Right lobe of liver (tissue), 6 donors: ENCODE results near the gene PTPRK. TPM values are rescaled to one million over a fixed set of nuclear protein-coding genes. Genes with fewer than 3 reads are reported as not detected.

Source experiments
- ATAC-seq, 4 donors: fragments of 200-7000 bp; cut with Tn5 transposase; one replicate each; pipeline ENCODE4 v1.9.1; 2020; ENCODE audit warnings: mild to moderate bottlenecking in 4 of 4, moderate library complexity in 4 of 4
- DNase-seq, 3 donors: peaks; one replicate each; pipeline ENCODE4 v3.0.0-alpha.2; 2020
- H3K27ac ChIP-seq, 3 donors: fragments of 200-600 bp; one replicate each; pipeline ENCODE4 v1.8.0; 2022
- H3K27me3 ChIP-seq, 2 donors: fragments of 200-600 bp; one replicate each; pipeline ENCODE4 v1.8.0; 2022
- H3K36me3 ChIP-seq, 4 donors: fragments of 200-600 bp; sonication (generic) in 1 of 4; one replicate each; pipeline versions ENCODE4 v1.5.1 to v1.8.0; 2017 to 2022; ENCODE audit warnings: control low read depth in 1 of 4
- H3K4me1 ChIP-seq, 4 donors: fragments of 200-600 bp; sonication (generic) in 1 of 4; one replicate each; pipeline versions ENCODE4 v1.5.1 to v1.8.0; 2017 to 2022; ENCODE audit warnings: control low read depth in 1 of 4
- H3K4me3 ChIP-seq, 3 donors: fragments of 200-600 bp; one replicate each; pipeline ENCODE4 v1.8.0; 2022
- H3K9me3 ChIP-seq, 4 donors: fragments of 200-600 bp; sonication (generic) in 1 of 4; one replicate each; pipeline versions ENCODE4 v1.5.1 to v1.8.0; 2017 to 2022; ENCODE audit warnings: control low read depth in 1 of 4
- POLR2A ChIP-seq: fragments of 450-650 bp; IDR thresholded peaks from one replicate; pipeline ENCODE4 v1.6.1; 2017; ENCODE audit warnings: antibody characterized with exemption, mild to moderate bottlenecking
- WGBS: methylation state at CpG from one replicate; pipeline ENCODE4 v1.1.6; 2018; ENCODE audit warnings: low coverage, low lambda C conversion rate; ENCODE audit not compliant: insufficient coverage; ENCODE audit errors: missing lambda C conversion rate; 5-methylcytosine and 5-hydroxymethylcytosine counted together
- intact Hi-C, 2 donors: fragments of 100-400 bp; cut with DNase I; formaldehyde crosslinking; loops; one replicate each; pipeline versions ENCODE4 v1.11.2 to v1.14.1; 2022
- total RNA-seq, 6 experiments: library from RNA; depleted of rRNA in 2 of 6; stranded (reverse); fragments of >200 nt in 2 of 6; fragmentation: NEBNext Ultra II Directional in 3 of 6; extraction: Animal tissue kit (Norgen Biotek cat#: 25700) in 3 of 6; gene quantifications; one replicate each; pipeline versions ENCODE4 v1.1.0 to v1.2.4, GENCODE V29; 2016 to 2023
- TF ChIP-seq, protein P1 (sequence below), 4 donors: fragments of 200-600 bp in 3 of 4; fragments of 450-650 bp in 1 of 4; IDR thresholded peaks; one replicate each; pipeline versions ENCODE4 v1.5.1 to v1.8.0; 2016 to 2022; ENCODE audit warnings: antibody characterized with exemption in 4 of 4, mild to moderate bottlenecking in 2 of 4
- donor health status: DM: no; HTN: yes; CAD: no.
- donor health status: DM: no; HTN: no; CAD: no.
- donor health status: DM: no; HTN: no; CAD: no.
- donor health status: DM: no; HTN: yes; CAD: no.
- donor health status: DM: no; HTN: yes; CAD: no.

PTPRK gene
- total RNA-seq, 6 experiments from 2014 or later: 27.7 to 54.5 (median 35.7) TPM

- ATAC-seq: no peak
- Histone ChIP-seq H3K27me3 (no peaks in the 10 kb centered on the region), H3K4me3 (no peak overlapping the region), H3K9me3 (no peaks in the 10 kb centered on the region), H3K4me1 (no peaks in the 10 kb centered on the region), H3K36me3 (no peaks in the 10 kb centered on the region), H3K27ac (no peak overlapping the region)
- intact Hi-C loops: no loop called here
- no peak for DNase-seq
- no peak for TF ChIP-seq POLR2A
- TF ChIP-seq, protein P1, sequence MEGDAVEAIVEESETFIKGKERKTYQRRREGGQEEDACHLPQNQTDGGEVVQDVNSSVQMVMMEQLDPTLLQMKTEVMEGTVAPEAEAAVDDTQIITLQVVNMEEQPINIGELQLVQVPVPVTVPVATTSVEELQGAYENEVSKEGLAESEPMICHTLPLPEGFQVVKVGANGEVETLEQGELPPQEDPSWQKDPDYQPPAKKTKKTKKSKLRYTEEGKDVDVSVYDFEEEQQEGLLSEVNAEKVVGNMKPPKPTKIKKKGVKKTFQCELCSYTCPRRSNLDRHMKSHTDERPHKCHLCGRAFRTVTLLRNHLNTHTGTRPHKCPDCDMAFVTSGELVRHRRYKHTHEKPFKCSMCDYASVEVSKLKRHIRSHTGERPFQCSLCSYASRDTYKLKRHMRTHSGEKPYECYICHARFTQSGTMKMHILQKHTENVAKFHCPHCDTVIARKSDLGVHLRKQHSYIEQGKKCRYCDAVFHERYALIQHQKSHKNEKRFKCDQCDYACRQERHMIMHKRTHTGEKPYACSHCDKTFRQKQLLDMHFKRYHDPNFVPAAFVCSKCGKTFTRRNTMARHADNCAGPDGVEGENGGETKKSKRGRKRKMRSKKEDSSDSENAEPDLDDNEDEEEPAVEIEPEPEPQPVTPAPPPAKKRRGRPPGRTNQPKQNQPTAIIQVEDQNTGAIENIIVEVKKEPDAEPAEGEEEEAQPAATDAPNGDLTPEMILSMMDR (IDR thresholded peaks at IDR 0.05): no peak
Observed at GRCh38 chr6:128307671-128308070, 212.7 kb downstream of the PTPRK start.

DNA sequence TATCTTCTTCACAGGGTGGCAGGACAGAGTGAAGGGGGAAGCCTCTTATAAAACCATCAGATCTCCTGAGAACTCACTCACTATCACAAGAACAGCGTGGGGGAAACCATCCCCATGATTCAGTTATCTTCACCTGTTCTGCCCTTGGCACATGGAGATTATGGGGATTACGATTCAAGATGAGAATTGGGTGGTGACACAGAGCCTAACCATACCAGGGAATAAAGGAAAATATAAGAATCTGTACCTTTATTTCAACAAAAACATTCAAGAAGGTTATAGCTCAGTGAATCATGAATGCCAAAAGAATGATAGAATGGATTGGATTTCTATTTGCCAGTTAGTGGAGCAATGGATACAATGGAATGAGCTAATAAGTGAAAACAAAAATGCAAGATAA lies 214.4 kb downstream of the PTPRK start:
- no peaks in the 10 kb centered on the region for H3K27me3 ChIP-seq
- 100% methylated on average over 2 of the region's 2 CpGs for WGBS
- H3K9me3 ChIP-seq: no peaks in the 10 kb centered on the region
- H3K27ac ChIP-seq: no peak overlapping the region
- H3K4me3 ChIP-seq: no peak overlapping the region
- ATAC-seq: no peak
- H3K4me1 ChIP-seq: no peaks in the 10 kb centered on the region
- H3K36me3 ChIP-seq: no peaks in the 10 kb centered on the region
- intact Hi-C loops: no loop called here
- no peak for DNase-seq
- TF ChIP-seq, protein P1 (IDR thresholded peaks at IDR 0.05): no peak
- no peak for TF ChIP-seq POLR2A

- Histone ChIP-seq H3K4me1 (no peaks in the 10 kb centered on the region), H3K27me3 (no peaks in the 10 kb centered on the region), H3K27ac (no peak overlapping the region), H3K36me3 (no peaks in the 10 kb centered on the region), H3K9me3 (no peaks in the 10 kb centered on the region), H3K4me3 (no peak overlapping the region)
- DNase-seq: no peak
- no peak for ATAC-seq
- intact Hi-C loops: no loop called here
- WGBS: 80% methylated on average over 1 of the region's 1 CpG
- no peak for TF ChIP-seq POLR2A
Observed at GRCh38 chr6:128305228-128305627, 215.2 kb downstream of the PTPRK start.

DNA sequence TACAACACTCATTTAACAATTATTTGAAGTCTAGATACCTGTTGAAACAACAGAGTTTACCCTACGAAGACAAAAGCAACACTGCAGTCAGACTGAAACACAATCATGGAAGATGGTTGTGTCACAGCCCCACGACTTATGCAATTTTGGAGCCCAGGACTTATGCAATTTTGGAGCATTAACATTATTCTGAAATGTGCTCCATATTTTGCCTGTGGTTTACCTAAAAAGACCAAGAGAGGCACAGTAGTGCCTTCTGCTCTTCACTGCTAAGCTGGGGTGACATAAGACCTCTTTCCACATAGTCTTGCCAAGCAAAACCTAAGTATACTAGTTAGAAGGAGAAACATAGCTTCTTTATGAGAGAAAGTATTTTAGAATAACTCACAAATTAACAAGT lies 216.5 kb downstream of the PTPRK start:
- Histone ChIP-seq H3K4me1 (no peaks in the 10 kb centered on the region), H3K27me3 (no peaks in the 10 kb centered on the region), H3K4me3 (no peak overlapping the region), H3K27ac (no peak overlapping the region), H3K9me3 (no peaks in the 10 kb centered on the region), H3K36me3 (no peaks in the 10 kb centered on the region)
- intact Hi-C loops: no loop called here
- TF ChIP-seq POLR2A: no peak
- TF ChIP-seq, protein P1 (IDR thresholded peaks at IDR 0.05): no peak
- no peak for DNase-seq
- WGBS: 87% methylated on average over 2 of the region's 2 CpGs
- ATAC-seq: no peak

GRCh38 chr6:128302942-128303341 lies 217.5 kb downstream of the PTPRK start:
- intact Hi-C loops: no loop called here
- H3K36me3 ChIP-seq: no peaks in the 10 kb centered on the region
- TF ChIP-seq, protein P1 (IDR thresholded peaks at IDR 0.05): no peak
- no peak for TF ChIP-seq POLR2A
- no peaks in the 10 kb centered on the region for H3K9me3 ChIP-seq
- 96% methylated on average over 5 of the region's 5 CpGs for WGBS
- H3K4me1 ChIP-seq: no peaks in the 10 kb centered on the region
- no peaks in the 10 kb centered on the region for H3K27me3 ChIP-seq
- DNase-seq (no peak), ATAC-seq (no peak)
- no peak overlapping the region for H3K4me3 ChIP-seq
- no peak overlapping the region for H3K27ac ChIP-seq
